Esophagus squamous epithelium (tissue), 4 donors: ENCODE results near the gene GIGYF2.

Experiments used
- CTCF ChIP-seq, 6 experiments: fragments of 450-650 bp in 4 of 6; fragments of 200-600 bp in 2 of 6; sonication (generic) in 2 of 6; IDR thresholded peaks; one replicate each; pipeline ENCODE4 v1.5.1; 2016 to 2019; ENCODE audit warnings: antibody characterized with exemption in 6 of 6, mild to moderate bottlenecking in 4 of 6, moderate library complexity in 4 of 6
- POLR2A ChIP-seq, 4 donors: fragments of 450-650 bp; IDR thresholded peaks; one replicate each; pipeline ENCODE4 v1.6.1; 2017; ENCODE audit warnings: antibody characterized with exemption in 4 of 4, mild to moderate bottlenecking in 4 of 4, moderate library complexity in 3 of 4

GRCh38 chr2:232872826-232873225 lies 175.7 kb downstream of the GIGYF2 start:
- TF ChIP-seq CTCF (IDR thresholded peaks at IDR 0.05) = no peak
- no peak for TF ChIP-seq POLR2A (IDR thresholded peaks at IDR 0.05)
